ENCODE data around the gene FBXO2.

FBXO2 gene

DNA sequence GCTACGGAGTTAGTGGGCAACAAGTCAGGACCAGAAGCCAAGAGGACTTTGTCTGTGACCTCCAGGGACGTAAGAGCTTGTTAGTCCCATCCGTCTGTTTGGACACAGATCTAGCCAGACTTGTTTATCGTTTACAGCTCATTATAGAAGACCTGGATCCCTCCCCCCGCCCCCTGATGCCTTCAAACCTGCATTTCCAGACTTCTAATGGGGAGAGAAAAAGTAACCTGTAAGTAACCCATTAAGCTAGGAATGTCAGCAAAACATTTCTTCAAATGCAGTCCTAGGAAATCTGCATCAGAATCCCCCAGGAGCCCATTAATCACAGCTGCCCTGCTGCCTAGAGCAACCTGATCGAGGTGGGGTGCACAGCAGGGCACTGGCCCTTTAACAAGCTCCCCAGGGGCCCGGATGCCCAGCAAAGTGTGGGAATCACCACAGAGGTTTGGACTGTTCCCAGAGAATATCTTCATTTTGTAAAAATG, 28.1 kb upstream of the FBXO2 start:
- no peaks in the 10 kb centered on the region for H3K9me3 ChIP-seq (ENCODE audit: control insufficient read depth, low read length)
- no peaks in the 10 kb centered on the region for H3K27me3 ChIP-seq (ENCODE audit: control insufficient read depth, insufficient read depth, low read length, poor library complexity, severe bottlenecking)
- peaks cover 2% of the 10 kb centered on the region for H3K36me3 ChIP-seq (ENCODE audit: control insufficient read depth, insufficient read depth, low read length)
- H3K27ac ChIP-seq (ENCODE audit: insufficient read depth, low read depth, low read length, poor library complexity, severe bottlenecking): no peak overlapping the region
- H3K4me1 ChIP-seq (ENCODE audit: control insufficient read depth, insufficient read depth, low read length): peaks cover 19% of the 10 kb centered on the region
- H3K4me3 ChIP-seq (ENCODE audit: insufficient read depth, low read depth, low read length): no peak overlapping the region
- WGBS, 2 experiments: 5 to 7% methylated on average over 6 to 7 of the region's 7 CpGs

DNA sequence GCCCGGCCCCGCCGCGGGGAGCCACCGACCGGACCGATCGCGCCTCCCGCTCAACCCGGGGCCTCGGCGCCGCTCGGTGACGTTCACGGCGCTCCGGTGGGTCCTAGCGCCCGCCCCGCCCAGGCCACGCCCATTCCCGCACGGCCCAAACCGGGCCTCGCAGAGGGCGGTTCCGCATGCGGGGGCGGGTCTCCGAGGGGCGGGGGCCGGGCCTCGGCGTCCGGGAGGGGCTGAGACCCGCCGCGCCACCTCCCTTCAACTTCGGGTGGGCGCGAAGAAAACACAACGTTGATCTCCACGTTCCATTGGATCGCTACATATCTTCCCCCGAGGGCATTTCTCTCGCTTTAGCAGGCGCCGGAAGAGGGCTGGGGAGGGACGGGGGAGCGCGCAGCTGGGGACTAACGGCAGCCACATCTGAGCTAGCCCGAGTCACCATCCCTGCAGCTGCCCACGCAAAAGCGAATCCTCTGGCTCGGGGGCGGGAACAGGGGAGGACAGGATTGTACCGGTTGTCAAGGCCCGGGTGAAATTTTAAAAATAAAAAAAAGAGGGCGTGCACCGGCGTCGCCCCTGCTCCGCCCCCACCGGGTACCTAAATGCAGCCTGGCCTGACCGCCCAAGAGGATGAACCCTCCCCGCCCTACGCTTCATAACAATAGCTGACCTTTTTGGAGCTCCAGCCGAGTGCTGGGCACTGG, 27.0 kb upstream of the FBXO2 start, which contains the start of gene MAD2L2:
Gene MAD2L2, minus strand, starts transcription at position 78 of the 701 bp plus-strand sequence. CDS start 547 bp downstream, outside the sequence.
- H3K27ac ChIP-seq (ENCODE audit: insufficient read depth, low read depth, low read length, poor library complexity, severe bottlenecking): peak within 1 kb of the TSS; percentile 51
- WGBS, 2 experiments: 0% methylated on average over 71 of the region's 71 CpGs
- H3K4me3 ChIP-seq (ENCODE audit: insufficient read depth, low read depth, low read length): peak within 1 kb of the TSS; percentile 91
- H3K4me1 ChIP-seq (ENCODE audit: control insufficient read depth, insufficient read depth, low read length): peaks cover 19% of the 10 kb centered on the region
- H3K9me3 ChIP-seq (ENCODE audit: control insufficient read depth, low read length): no peaks in the 10 kb centered on the region
- H3K36me3 ChIP-seq (ENCODE audit: control insufficient read depth, insufficient read depth, low read length): peaks cover 10% of the 10 kb centered on the region
- no peaks in the 10 kb centered on the region for H3K27me3 ChIP-seq (ENCODE audit: control insufficient read depth, insufficient read depth, low read length, poor library complexity, severe bottlenecking)

DNA sequence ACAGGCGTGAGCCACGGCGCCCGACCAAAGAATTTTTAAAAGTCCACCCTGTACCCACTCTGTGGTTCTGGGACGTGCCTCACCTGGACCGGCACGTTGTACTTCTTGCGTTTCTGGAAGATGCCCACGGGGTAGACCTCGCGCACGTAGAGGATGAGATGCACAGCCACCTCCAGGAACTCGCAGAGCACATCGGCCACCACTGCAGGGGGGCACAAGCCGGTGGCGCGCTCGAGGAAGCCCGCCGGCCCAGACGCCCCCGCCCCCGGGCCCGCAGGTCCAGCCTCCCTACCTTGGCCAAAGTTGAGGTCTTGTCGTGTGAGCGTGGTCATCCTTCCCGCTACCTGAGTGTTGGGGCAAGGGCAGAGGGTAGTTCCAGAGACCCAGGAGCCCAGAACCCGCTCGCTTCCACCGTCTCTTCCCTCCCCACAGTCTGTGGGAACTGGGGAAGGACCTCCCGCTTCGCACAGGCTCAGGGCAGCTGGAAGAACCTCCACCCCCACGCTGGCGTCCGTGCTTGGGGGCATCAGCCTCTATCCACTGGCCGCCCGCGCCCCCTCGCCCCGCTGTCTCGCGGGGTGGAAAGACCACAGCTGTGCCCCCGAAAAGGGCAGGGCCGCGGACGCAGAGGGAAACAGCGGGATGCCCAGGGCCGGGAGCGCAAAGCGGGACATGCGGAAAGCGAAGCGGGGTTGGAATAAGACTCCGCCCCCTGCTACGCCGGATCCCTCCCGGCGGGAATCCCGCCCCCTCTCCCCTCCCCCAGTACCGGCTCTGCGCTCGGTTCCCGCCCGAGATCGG, 26.2 kb upstream of the FBXO2 start:
- Histone ChIP-seq H3K27ac (ENCODE audit: insufficient read depth, low read depth, low read length, poor library complexity, severe bottlenecking) (peak overlapping the region; percentile 51), H3K27me3 (ENCODE audit: control insufficient read depth, insufficient read depth, low read length, poor library complexity, severe bottlenecking) (no peaks in the 10 kb centered on the region), H3K4me3 (ENCODE audit: insufficient read depth, low read depth, low read length) (peak overlapping the region; percentile 91), H3K9me3 (ENCODE audit: control insufficient read depth, low read length) (no peaks in the 10 kb centered on the region), H3K36me3 (ENCODE audit: control insufficient read depth, insufficient read depth, low read length) (peaks cover 17% of the 10 kb centered on the region), H3K4me1 (ENCODE audit: control insufficient read depth, insufficient read depth, low read length) (peaks cover 19% of the 10 kb centered on the region)
- WGBS, 2 experiments: 3% methylated on average over 65 of the region's 65 CpGs

DNA sequence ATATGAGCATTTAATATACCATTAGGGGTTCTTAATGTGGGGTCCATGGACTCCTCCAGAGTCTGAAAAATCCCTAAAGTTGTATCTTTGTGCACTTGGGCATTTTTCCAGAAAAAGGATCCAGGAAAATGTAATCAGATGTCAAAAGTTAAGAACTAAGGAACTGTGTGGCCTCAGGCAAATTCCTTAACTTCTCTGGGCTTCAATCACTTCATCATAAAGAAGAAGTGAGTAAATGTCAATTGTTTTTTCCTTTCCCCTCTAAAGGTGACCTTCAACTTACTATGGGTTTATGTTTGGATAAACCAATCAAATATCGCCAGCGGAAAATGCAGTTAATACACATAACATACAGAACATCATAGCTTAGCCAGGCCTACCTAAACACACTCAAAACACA, 24.2 kb upstream of the FBXO2 start:
- peaks cover 32% of the 10 kb centered on the region for H3K36me3 ChIP-seq (ENCODE audit: control insufficient read depth, insufficient read depth, low read length)
- peaks cover 19% of the 10 kb centered on the region for H3K4me1 ChIP-seq (ENCODE audit: control insufficient read depth, insufficient read depth, low read length)
- 88 to 97% methylated on average over 2 of the region's 2 CpGs for WGBS, 2 experiments
- no peaks in the 10 kb centered on the region for H3K9me3 ChIP-seq (ENCODE audit: control insufficient read depth, low read length)
- H3K27me3 ChIP-seq (ENCODE audit: control insufficient read depth, insufficient read depth, low read length, poor library complexity, severe bottlenecking): no peaks in the 10 kb centered on the region
- no peak overlapping the region for H3K27ac ChIP-seq (ENCODE audit: insufficient read depth, low read depth, low read length, poor library complexity, severe bottlenecking)
- no peak overlapping the region for H3K4me3 ChIP-seq (ENCODE audit: insufficient read depth, low read depth, low read length)

DNA sequence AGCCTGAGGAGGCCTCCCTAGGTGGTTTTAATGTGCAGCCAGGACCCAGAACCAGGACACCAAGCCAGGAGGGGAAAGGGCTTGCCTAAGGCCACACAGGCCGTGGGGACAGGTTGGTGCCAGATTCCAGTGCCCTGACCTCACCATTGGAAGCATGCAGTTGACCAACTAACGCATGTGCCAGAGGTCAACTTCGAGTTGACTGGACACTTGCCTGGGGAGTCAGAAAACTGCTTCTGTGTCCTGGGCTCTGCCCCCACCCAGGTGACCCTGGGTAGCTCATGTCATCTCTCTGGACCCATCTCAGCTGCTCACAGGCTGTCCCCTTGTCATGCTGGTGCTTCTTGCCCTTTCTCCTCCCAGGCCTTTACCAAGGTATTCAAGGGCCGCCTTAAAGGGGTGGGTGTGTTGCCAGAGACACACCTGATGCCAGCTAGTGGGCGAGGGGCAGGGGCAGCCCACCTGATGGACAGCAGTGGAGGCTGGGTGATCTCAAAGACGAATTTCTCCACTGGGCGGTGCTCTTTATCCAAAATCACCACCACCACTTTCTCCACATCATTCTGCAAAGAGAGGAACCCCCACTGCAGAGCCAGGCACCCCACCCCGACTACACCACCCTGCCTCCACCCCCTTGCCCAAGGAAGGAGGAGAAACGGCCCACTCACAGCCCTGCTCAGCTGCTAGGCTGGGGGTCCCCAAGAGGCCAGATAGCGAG, 22.3 kb upstream of the FBXO2 start:
- 91 to 92% methylated on average over 10 of the region's 10 CpGs for WGBS, 2 experiments
- Histone ChIP-seq H3K4me3 (ENCODE audit: insufficient read depth, low read depth, low read length) (no peak overlapping the region), H3K27ac (ENCODE audit: insufficient read depth, low read depth, low read length, poor library complexity, severe bottlenecking) (no peak overlapping the region), H3K36me3 (ENCODE audit: control insufficient read depth, insufficient read depth, low read length) (peaks cover 40% of the 10 kb centered on the region), H3K9me3 (ENCODE audit: control insufficient read depth, low read length) (no peaks in the 10 kb centered on the region), H3K4me1 (ENCODE audit: control insufficient read depth, insufficient read depth, low read length) (peaks cover 3% of the 10 kb centered on the region), H3K27me3 (ENCODE audit: control insufficient read depth, insufficient read depth, low read length, poor library complexity, severe bottlenecking) (no peaks in the 10 kb centered on the region)

DNA sequence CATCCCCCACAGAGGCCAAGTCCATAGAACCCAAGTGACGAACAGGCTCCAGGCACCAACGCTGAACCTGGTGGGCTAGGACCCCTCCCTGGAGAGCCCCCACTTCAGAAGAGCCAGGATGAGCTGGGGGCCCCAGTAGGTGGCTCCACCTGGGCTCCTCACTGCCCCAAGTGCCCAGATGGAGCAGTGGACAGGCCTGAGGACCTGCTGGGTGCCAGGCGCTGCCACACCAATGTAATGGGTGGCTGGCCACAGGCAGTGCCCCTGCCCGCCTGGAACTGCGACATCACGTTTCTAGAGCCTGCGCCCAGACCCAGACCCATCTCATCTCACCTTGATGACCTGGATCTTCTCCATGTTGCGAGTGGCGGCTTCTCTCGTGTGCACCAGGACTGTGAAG, 21.1 kb upstream of the FBXO2 start:
- H3K36me3 ChIP-seq (ENCODE audit: control insufficient read depth, insufficient read depth, low read length): peaks cover 40% of the 10 kb centered on the region
- no peak overlapping the region for H3K4me3 ChIP-seq (ENCODE audit: insufficient read depth, low read depth, low read length)
- H3K27ac ChIP-seq (ENCODE audit: insufficient read depth, low read depth, low read length, poor library complexity, severe bottlenecking): no peak overlapping the region
- 96% methylated on average over 10 of the region's 10 CpGs for WGBS, 2 experiments
- no peaks in the 10 kb centered on the region for H3K4me1 ChIP-seq (ENCODE audit: control insufficient read depth, insufficient read depth, low read length)
- no peaks in the 10 kb centered on the region for H3K27me3 ChIP-seq (ENCODE audit: control insufficient read depth, insufficient read depth, low read length, poor library complexity, severe bottlenecking)
- H3K9me3 ChIP-seq (ENCODE audit: control insufficient read depth, low read length): no peaks in the 10 kb centered on the region

DNA sequence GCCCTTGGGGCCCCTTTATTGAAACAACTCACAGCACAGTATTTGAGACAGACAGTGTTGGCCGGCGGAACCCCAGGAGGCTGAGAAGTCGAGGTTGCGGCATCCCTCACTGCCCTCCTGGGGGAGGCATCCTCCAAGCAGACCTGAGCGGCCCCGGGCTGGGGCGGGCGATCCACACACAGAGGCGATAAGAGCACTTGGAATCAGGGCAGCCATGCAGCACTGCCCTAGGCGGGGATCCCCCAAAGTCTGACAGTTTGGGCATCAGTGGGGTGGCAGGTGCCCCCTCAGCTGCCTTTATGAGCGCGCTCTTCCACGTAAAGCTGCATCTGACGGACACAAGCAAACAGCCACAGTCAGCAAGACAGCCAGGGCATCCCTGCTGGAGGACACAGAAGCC, 20.3 kb upstream of the FBXO2 start:
- WGBS, 2 experiments: 95 to 97% methylated on average over 14 of the region's 14 CpGs
- Histone ChIP-seq H3K9me3 (ENCODE audit: control insufficient read depth, low read length) (no peaks in the 10 kb centered on the region), H3K27ac (ENCODE audit: insufficient read depth, low read depth, low read length, poor library complexity, severe bottlenecking) (no peak overlapping the region), H3K27me3 (ENCODE audit: control insufficient read depth, insufficient read depth, low read length, poor library complexity, severe bottlenecking) (no peaks in the 10 kb centered on the region), H3K4me3 (ENCODE audit: insufficient read depth, low read depth, low read length) (no peak overlapping the region), H3K36me3 (ENCODE audit: control insufficient read depth, insufficient read depth, low read length) (peaks cover 40% of the 10 kb centered on the region), H3K4me1 (ENCODE audit: control insufficient read depth, insufficient read depth, low read length) (no peaks in the 10 kb centered on the region)

DNA sequence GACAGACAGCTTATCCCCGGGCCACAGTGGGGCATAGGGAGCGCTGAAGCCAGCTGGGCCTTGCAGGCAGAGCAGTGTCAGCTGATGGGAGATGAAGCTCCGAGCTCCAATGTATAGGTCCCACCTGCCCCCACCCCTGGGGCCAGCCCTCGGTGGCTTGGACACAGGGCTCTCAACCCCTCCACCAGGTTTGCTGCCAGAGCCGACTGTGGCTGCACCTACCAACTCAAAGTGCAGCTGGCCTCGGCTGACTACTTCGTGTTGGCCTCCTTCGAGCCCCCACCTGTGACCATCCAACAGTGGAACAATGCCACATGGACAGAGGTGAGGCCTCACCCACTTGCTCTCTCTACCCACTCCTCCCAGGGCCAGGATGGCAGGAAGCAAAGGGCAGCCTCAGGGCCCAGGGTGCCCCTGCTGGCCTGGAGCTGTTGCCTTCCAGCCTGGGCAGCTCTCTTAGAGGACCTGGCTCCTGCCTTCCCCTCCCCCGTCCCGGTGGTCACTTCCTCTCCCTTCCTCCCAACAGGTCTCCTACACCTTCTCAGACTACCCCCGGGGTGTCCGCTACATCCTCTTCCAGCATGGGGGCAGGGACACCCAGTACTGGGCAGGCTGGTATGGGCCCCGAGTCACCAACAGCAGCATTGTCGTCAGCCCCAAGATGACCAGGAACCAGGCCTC, 19.0 kb upstream of the FBXO2 start:
- H3K27me3 ChIP-seq (ENCODE audit: control insufficient read depth, insufficient read depth, low read length, poor library complexity, severe bottlenecking): no peaks in the 10 kb centered on the region
- H3K27ac ChIP-seq (ENCODE audit: insufficient read depth, low read depth, low read length, poor library complexity, severe bottlenecking): no peak overlapping the region
- no peaks in the 10 kb centered on the region for H3K4me1 ChIP-seq (ENCODE audit: control insufficient read depth, insufficient read depth, low read length)
- WGBS, 2 experiments: 95 to 96% methylated on average over 14 of the region's 14 CpGs
- peaks cover 40% of the 10 kb centered on the region for H3K36me3 ChIP-seq (ENCODE audit: control insufficient read depth, insufficient read depth, low read length)
- no peak overlapping the region for H3K4me3 ChIP-seq (ENCODE audit: insufficient read depth, low read depth, low read length)
- no peaks in the 10 kb centered on the region for H3K9me3 ChIP-seq (ENCODE audit: control insufficient read depth, low read length)

DNA sequence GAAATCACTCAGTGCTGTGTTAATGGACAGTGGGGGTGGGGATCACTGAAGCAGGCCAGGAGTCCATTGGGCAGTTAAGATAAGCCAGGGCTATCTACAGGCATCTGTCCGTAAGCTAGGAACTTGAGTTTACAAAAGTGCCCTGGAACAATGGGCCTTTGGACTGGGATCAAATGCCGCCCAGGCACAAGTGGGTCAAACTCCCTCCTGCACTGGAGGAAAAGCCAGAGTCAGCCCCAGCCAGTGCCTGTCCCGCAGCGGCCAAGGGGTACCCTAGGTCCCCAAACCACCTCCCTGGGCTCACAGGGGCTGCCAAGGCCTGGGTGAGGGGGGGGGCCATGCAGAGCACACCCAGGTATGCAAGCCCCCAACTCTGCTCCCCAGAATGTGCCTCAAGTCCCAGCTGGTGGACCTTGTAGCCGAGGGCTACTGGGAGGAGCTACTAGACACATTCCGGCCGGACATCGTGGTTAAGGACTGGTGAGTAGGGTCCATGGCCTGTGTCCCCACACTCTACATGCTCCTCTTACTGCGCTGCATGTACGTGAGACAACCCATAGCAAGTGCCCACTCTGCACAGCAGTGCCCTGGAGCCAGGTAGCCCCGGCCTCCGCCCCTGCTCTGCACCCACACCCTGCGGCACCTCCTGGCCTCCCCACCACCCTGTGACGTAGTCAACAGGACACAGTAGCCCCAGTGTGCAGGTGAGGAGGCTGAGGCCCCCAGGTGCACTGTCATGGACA, 17.5 kb upstream of the FBXO2 start:
- 95 to 97% methylated on average over 14 of the region's 14 CpGs for WGBS, 2 experiments
- H3K36me3 ChIP-seq (ENCODE audit: control insufficient read depth, insufficient read depth, low read length): peaks cover 32% of the 10 kb centered on the region

More for the DNA sequence above, 17.5 kb upstream of the FBXO2 start:
- no peak overlapping the region for H3K4me3 ChIP-seq (ENCODE audit: insufficient read depth, low read depth, low read length)
- no peaks in the 10 kb centered on the region for H3K4me1 ChIP-seq (ENCODE audit: control insufficient read depth, insufficient read depth, low read length)
- no peak overlapping the region for H3K27ac ChIP-seq (ENCODE audit: insufficient read depth, low read depth, low read length, poor library complexity, severe bottlenecking)
- H3K27me3 ChIP-seq (ENCODE audit: control insufficient read depth, insufficient read depth, low read length, poor library complexity, severe bottlenecking): no peaks in the 10 kb centered on the region
- no peaks in the 10 kb centered on the region for H3K9me3 ChIP-seq (ENCODE audit: control insufficient read depth, low read length)

All from ectodermal cell (in vitro differentiated cells).